COLO668 (cell line): ENCODE data around the gene CCIN.
A peak's percentile ranks its signal among the peaks of the same experiment; 100 is the strongest.
"Not testable (repeated sequence)": the region's sequence is repeated elsewhere in the genome, so short reads cannot be mapped to it uniquely, and the experiment has no call there.

Source experiments
- DNase-seq: peaks from one replicate; lab custom pipeline; 2025; ENCODE audit not compliant: unreplicated experiment; lab: John Stamatoyannopoulos, UW

Gene CCIN

GRCh38 chr9:36158122-36158521 is 11.1 kb upstream of the CCIN start:
- DNase-seq, result no peak

- no peak for DNase-seq
Measured at GRCh38 chr9:36158917-36159316, 10.3 kb upstream of the CCIN start.

GRCh38 chr9:36159509-36159908 is 9.7 kb upstream of the CCIN start:
- not testable (repeated sequence) for DNase-seq

GRCh38 chr9:36160126-36160525 is 9.1 kb upstream of the CCIN start:
- DNase-seq, result not testable (repeated sequence)

- DNase-seq, result no peak
Measured at GRCh38 chr9:36161187-36161586, 8.0 kb upstream of the CCIN start.

- DNase-seq, result no peak
Measured at GRCh38 chr9:36162211-36162738, 6.9 kb upstream of the CCIN start.

- no peak for DNase-seq
Measured at GRCh38 chr9:36163049-36163785, 6.0 kb upstream of the CCIN start.

- DNase-seq, result no peak
Measured at GRCh38 chr9:36163786-36164170, 5.4 kb upstream of the CCIN start.

GRCh38 chr9:36164372-36164771 is 4.8 kb upstream of the CCIN start:
- no peak for DNase-seq

- no peak for DNase-seq
Measured at GRCh38 chr9:36164989-36165388, 4.2 kb upstream of the CCIN start.

- DNase-seq, result no peak
Measured at GRCh38 chr9:36165826-36166167, 3.4 kb upstream of the CCIN start.

GRCh38 chr9:36166168-36166927 is 2.8 kb upstream of the CCIN start:
- peak; percentile 63 for DNase-seq

GRCh38 chr9:36169708-36170107 is 520 bp downstream of the CCIN start:
- DNase-seq, result no peak

- DNase-seq, result no peak
Measured at GRCh38 chr9:36170531-36170930, 1.3 kb downstream of the CCIN start.

GRCh38 chr9:36173861-36174260 is 4.7 kb downstream of the CCIN start:
- DNase-seq, result no peak

- DNase-seq, result no peak
Measured at GRCh38 chr9:36174271-36174670, 5.1 kb downstream of the CCIN start.

- DNase-seq, result no peak
Measured at GRCh38 chr9:36174731-36175130, 5.5 kb downstream of the CCIN start.

GRCh38 chr9:36175209-36175608 is 6.0 kb downstream of the CCIN start:
- DNase-seq, result not testable (repeated sequence)

GRCh38 chr9:36176496-36176895 is 7.3 kb downstream of the CCIN start:
- not testable (repeated sequence) for DNase-seq

GRCh38 chr9:36177571-36177970 is 8.4 kb downstream of the CCIN start:
- no peak for DNase-seq

GRCh38 chr9:36180243-36180642 is 11.1 kb downstream of the CCIN start:
- not testable (repeated sequence) for DNase-seq

GRCh38 chr9:36187414-36187813 is 18.2 kb downstream of the CCIN start:
- DNase-seq, result no peak
